HG03097 (cell line): ENCODE measurements around the gene ATP5PF.
A peak's percentile ranks its signal among the peaks of the same experiment; 100 is the strongest.
"Not testable (repeated sequence)": the region's sequence is repeated elsewhere in the genome, so short reads cannot be mapped to it uniquely, and the experiment has no call there.

Source experiments
- ATAC-seq: cut with Tn5 transposase; IDR thresholded peaks from one replicate; pipeline ENCODE4 v1.9.1; 2021; ENCODE audit not compliant: unreplicated experiment, low FRiP score

The ATP5PF gene

DNA sequence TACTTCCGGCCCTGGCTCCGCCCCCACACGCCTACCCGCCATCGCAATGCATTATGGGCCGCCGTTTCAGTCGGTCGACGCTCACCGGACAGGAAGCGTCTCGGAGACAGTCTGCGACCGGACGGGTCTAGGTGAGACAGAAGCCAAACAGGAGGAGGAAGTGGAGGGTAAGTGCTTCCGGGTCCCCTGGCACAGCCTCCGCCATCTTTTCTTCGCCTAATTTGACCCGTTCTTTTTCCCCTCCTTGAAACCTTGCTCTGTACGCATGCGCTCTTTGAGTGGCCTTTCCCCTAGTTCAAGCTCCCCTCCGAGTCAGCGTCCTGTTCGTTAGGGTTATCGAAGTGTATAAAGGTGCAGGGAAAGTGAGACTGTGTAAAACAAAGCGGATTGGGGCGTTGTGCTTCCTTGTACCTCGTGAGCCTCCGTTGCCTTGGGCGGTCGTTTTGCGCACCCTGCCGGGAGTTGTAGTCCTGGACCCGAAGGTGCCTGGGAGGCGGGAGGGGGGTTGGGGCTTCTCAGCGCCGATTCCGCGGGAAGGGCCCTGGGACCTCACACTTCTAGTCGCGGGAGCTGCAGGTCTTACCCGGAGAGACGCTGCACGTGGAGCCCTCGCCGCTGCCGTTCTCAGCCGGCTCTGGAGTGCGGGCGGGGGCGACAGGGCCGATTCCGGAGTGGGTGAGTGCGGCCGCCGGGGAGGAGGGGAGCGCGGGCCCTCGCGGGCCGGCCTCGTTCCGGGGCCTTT is at the start of gene ATP5PF, which contains the start of gene GABPA:
Gene ATP5PF (minus strand): TSS at position 1 of the 742 bp plus-strand sequence. CDS start 5,110 bp downstream, outside the sequence.
Gene GABPA (plus strand): TSS at position 69 of the 742 bp plus-strand sequence. CDS start 6,627 bp downstream, outside the sequence.
- ATAC-seq = peak; percentile 90

DNA sequence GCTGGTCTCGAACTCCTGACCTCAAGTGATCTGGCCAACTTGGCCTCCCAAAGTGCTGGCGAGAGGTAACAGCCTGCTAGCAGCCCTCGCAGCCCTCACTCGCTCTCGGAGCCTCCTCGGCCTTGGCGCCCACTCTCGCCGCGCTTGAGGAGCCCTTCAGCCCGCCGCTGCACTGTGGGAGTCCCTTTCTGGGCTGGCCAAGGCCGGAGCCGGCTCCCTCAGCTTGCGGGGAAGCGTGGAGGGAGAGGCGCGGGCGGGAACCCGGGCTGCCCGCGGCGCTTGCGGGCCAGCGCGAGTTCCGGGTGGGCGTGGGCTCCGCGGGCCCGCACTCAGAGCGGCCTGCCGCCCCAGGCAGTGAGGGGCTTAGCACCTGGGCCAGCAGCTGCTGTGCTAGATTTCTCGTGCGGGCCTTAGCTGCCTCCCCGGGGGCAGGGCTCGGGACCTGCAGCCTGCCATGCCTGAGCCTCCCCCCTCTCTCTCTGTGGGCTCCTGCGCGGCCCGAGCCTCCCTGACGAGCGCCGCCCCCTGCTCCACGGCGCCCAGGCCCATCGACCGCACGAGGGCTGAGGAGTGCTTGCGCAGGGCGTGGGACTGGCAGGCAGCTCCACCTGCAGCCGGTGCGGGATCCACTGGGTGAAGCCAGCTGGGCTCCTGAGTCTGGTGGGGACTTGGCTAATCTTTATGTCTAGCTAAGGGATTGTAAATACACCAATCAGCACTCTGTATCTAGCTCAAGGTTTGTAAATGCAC is 43.6 kb upstream of the ATP5PF start:
- not testable (repeated sequence) for ATAC-seq

- no peak for ATAC-seq
Observed at GRCh38 chr21:25776440-25776839, 41.7 kb upstream of the ATP5PF start.

GRCh38 chr21:25772686-25773085 is 38.0 kb upstream of the ATP5PF start:
- ATAC-seq = no peak

DNA sequence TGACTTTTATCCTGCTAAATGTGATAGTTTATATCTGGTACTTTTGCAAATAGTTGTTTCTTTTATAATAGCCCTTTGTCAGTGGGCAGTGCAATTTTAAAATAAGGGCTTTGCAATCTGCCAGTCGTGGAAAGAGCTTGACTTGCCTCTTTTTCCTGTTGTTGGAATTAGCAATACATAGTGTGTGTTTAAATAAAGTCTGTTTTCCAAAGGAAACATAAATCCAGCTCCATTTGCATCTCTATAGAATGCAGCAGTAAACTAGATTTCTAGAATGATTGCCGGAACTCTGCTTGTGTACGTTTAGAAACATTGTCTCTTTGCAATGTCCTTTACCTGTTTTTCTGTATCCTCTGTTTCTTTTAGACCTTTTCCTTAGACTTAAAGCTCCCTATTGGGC is 33.2 kb upstream of the ATP5PF start:
- no peak for ATAC-seq

GRCh38 chr21:25764065-25764464 is 29.4 kb upstream of the ATP5PF start:
- ATAC-seq = no peak

GRCh38 chr21:25760677-25761076 is 26.0 kb upstream of the ATP5PF start:
- ATAC-seq = no peak

DNA sequence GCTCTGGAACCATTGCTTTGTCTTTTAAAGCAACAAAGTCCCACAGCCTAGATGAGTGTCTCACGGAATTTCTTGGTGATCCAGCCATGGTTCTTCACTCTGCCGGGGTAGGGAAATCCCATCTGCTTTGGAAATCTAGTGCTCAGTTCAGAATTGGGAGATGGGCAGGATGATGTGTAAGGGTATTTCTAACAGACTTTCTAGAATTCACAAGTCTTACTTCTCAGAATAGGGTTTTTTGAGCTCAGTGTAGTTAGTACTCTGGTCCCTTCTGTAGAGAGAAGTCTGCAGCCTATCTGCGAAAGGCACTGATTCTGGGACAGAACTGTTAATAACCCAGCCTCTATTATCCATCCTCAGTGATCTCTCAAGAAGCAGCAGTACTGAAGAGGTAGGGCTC is 25.4 kb upstream of the ATP5PF start:
- ATAC-seq = no peak

- ATAC-seq = no peak
Observed at GRCh38 chr21:25759573-25759972, 24.9 kb upstream of the ATP5PF start.

GRCh38 chr21:25757531-25757930 is 22.8 kb upstream of the ATP5PF start:
- no peak for ATAC-seq

GRCh38 chr21:25756190-25756932 is 21.7 kb upstream of the ATP5PF start:
- no peak for ATAC-seq

DNA sequence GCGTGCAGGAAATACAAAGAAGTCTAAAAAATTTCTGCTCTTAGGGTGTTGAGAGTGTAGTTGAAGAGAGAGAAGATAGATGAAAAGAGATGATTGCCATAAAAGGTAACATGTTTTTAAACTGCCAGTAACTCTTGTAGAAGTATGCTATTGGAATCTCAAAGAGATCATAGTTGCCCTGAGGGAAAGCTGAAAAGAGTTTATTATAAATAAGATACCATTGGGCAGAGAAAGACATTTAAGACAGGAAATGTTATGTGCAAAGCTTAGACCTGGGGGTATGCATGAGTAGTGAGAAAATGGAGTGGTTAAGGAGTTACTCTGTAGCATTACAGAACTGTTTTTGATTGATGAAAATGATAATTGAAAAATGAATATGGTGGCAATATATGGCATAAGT is 17.7 kb upstream of the ATP5PF start:
- ATAC-seq = no peak

DNA sequence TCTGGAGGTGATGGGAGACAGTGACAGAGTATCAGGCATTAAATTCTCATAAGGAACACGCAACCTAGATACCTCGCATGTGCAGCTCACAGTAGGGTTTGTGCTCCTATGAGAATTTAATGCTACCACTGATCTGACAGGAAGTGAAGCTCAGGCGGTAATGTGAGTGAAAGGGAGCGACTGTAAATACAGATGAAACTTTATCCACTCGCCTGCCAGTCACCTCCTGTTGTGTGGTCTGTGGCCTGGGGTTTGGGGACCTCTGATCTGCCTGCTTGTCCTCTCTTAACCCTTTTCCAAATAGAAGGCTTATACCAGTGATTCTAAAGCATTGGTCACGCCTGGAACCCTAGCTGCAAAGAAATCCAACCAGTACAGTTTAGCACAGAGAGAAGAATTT is 15.4 kb upstream of the ATP5PF start:
- ATAC-seq = no peak

GRCh38 chr21:25744854-25745253 is 10.2 kb upstream of the ATP5PF start:
- ATAC-seq = no peak

- no peak for ATAC-seq
Observed at GRCh38 chr21:25742900-25743299, 8.2 kb upstream of the ATP5PF start.

- ATAC-seq = no peak
Observed at GRCh38 chr21:25737421-25737820, 2.7 kb upstream of the ATP5PF start.

DNA sequence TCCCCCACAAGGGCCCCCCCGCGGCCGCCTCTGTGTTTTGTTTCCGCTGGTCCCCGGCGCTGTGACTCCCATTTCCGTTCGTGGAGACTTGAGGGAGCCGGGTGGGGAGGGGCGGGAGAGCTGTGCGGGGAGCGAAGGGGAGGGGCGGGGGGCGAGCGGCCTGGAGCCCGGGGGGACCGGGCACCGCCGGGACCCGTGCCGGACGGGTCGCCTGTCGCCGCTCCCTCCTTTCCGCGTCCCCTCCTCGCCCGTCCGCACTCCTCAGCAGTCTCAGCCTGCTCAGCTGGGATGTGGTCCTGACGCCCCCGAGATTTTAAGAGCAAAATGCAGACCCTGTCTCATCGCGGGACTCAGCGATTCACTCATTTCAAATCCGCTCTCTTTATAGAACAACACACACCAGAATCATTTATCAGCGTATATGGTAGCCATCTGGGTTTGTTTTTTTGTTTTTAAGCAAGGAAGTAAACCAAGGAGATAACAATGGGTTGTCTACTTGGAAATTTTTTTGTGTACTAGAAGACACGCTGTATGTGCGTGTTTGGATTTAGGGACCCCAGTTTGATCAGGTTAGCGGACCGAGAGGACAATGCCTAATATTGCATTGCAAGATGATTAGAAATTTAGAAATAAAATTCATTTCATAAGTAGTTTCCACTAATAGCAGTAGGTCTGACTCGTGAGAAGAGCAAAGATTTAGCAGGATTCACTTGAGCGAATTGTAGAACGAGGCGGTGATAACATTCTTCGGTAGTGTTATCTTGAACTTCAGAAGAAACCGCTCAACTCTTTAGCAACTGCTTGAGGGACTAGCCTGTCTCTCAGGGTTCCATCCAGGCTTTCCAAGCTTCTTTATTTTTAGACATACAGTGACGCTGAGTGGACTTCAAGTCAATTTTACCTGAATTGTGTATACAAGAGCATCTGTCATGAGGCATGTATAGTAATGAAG is 1.2 kb upstream of the ATP5PF start:
- peak; percentile 7 for ATAC-seq

DNA sequence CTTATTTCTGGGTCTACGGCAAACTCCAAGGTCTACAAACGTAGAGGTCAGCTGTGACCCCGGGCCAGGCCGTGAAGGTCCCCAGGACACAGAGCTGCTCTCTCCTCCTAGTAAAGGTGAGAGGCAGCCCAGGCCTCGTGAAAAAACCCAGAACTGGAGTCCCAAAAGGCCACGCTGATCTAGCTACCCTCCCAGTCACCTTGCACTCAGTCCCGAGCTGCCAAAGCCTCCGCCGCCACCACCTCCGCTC is 125 bp downstream of the ATP5PF start:
- ATAC-seq = no peak

DNA sequence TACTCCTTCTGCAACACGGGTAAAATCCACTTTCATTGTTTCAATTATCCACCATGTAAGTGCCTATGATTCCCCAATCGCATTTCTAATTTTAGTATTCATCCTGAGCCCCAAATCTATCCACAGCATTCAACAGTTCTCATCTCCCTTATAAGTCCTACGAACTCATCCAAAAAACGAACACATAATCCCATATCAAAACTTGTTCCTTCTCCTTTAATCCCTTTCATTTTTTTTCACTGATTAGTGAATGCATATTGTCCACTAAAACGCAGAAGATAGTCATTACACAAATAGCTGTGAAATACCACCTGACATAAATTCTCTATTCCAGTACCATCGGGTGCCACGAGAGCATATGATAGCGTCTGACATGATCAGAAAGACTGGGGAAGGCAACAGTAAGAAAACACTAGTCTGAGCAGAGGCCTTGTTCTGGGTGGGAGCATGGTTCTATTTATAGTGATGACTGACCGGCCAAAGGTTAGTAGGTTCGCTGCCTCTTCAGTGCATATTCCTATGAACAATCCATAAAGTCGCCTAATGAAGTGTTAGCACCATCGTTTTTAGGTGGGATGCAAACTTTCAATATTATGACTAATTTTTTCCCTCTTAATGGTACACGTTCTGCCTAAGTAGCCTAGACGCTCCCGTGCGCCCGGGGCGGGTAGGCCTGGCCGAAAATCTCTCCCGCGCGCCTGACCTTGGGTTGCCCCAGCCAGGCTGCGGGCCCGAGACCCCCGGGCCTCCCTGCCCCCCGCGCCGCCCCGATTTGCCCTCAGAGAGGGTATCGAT is 648 bp downstream of the ATP5PF start:
- ATAC-seq = peak; percentile 3
